ENCODE measurements around the gene ABCC1. TPM values are rescaled to one million over a fixed set of nuclear protein-coding genes. Genes with fewer than 3 reads are reported as not detected.

Gene ABCC1
- polyA plus RNA-seq, 1 donor from 2014 or later: 3.0 TPM

- Histone ChIP-seq H3K9me3 (ENCODE audit: low read length) (no peaks in the 10 kb centered on the region), H3K27ac (ENCODE audit: low read length) (no peak overlapping the region), H3K4me3 (ENCODE audit: low read length) (no peak overlapping the region), H2AFZ (ENCODE audit: low read depth, low read length) (no peak overlapping the region), H3F3A (ENCODE audit: insufficient read depth, low read length, poor library complexity, severe bottlenecking) (no peaks in the 10 kb centered on the region), H3K27me3 (ENCODE audit: insufficient read depth, low read depth, low read length) (no peaks in the 10 kb centered on the region), H3K36me3 (ENCODE audit: insufficient read depth, low read length) (no peaks in the 10 kb centered on the region), H3K79me2 (replicated peaks; ENCODE audit: insufficient read depth, low read length) (no peaks in the 10 kb centered on the region), H3K9me2 (ENCODE audit: insufficient read depth, low read length) (no peaks in the 10 kb centered on the region), H3K4me2 (ENCODE audit: low read length) (no peak overlapping the region), H3K9ac (ENCODE audit: low read length) (no peak overlapping the region), H4K20me1 (ENCODE audit: insufficient read depth) (no peaks in the 10 kb centered on the region)
- TF ChIP-seq RAD21 (conservative IDR thresholded peaks at IDR 0.05) (no peak), MXI1 (conservative IDR thresholded peaks at IDR 0.05; ENCODE audit: poor library complexity, severe bottlenecking) (no peak)
These were observed 222.0 kb downstream of the ABCC1 start for GRCh38 chr16:16171332-16171919.

DNA sequence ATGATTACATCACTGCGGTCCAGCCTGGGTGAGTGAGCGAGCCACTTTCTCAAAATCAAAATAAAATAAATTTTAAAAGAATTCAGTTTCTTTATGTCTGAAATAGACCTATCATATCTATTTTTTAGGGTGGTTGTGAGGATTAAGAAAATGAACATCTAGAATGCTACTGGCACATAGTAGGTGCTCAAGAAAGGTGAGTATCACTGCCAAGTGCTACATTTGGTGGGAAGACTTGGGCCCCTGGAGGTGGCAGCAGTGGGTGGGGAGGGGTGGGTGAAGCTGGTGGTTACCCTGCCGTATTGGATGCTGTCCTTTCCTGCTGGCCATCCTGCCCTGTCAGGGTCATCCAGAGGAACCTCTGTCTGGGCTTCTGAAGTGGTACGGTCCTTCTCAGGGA, 223.6 kb downstream of the ABCC1 start:
- Histone ChIP-seq H3F3A (ENCODE audit: insufficient read depth, low read length, poor library complexity, severe bottlenecking) (no peaks in the 10 kb centered on the region), H2AFZ (ENCODE audit: low read depth, low read length) (no peak overlapping the region), H3K36me3 (ENCODE audit: insufficient read depth, low read length) (no peaks in the 10 kb centered on the region), H3K79me2 (replicated peaks; ENCODE audit: insufficient read depth, low read length) (no peaks in the 10 kb centered on the region), H3K9me3 (ENCODE audit: low read length) (no peaks in the 10 kb centered on the region), H3K27ac (ENCODE audit: low read length) (no peak overlapping the region), H3K9ac (ENCODE audit: low read length) (no peak overlapping the region), H3K4me3 (ENCODE audit: low read length) (no peak overlapping the region), H4K20me1 (ENCODE audit: insufficient read depth) (no peaks in the 10 kb centered on the region), H3K9me2 (ENCODE audit: insufficient read depth, low read length) (no peaks in the 10 kb centered on the region), H3K4me2 (ENCODE audit: low read length) (no peak overlapping the region), H3K27me3 (ENCODE audit: insufficient read depth, low read depth, low read length) (no peaks in the 10 kb centered on the region)
- no peak for TF ChIP-seq REST (IDR thresholded peaks at IDR 0.05; ENCODE audit: borderline replicate concordance)
- no peak for TF ChIP-seq RAD21 (conservative IDR thresholded peaks at IDR 0.05)
- TF ChIP-seq EZH2 (IDR thresholded peaks at IDR 0.05; ENCODE audit: borderline replicate concordance, insufficient read depth, low read length, poor library complexity, severe bottlenecking): no peak
- no peak for TF ChIP-seq SMC3 (conservative IDR thresholded peaks at IDR 0.05; ENCODE audit: poor library complexity)
- no peak for TF ChIP-seq TAF1 (IDR thresholded peaks at IDR 0.05; ENCODE audit: low read depth)
- no peak for TF ChIP-seq EP300 (conservative IDR thresholded peaks at IDR 0.05; ENCODE audit: poor library complexity, severe bottlenecking)
- TF ChIP-seq, protein P1, sequence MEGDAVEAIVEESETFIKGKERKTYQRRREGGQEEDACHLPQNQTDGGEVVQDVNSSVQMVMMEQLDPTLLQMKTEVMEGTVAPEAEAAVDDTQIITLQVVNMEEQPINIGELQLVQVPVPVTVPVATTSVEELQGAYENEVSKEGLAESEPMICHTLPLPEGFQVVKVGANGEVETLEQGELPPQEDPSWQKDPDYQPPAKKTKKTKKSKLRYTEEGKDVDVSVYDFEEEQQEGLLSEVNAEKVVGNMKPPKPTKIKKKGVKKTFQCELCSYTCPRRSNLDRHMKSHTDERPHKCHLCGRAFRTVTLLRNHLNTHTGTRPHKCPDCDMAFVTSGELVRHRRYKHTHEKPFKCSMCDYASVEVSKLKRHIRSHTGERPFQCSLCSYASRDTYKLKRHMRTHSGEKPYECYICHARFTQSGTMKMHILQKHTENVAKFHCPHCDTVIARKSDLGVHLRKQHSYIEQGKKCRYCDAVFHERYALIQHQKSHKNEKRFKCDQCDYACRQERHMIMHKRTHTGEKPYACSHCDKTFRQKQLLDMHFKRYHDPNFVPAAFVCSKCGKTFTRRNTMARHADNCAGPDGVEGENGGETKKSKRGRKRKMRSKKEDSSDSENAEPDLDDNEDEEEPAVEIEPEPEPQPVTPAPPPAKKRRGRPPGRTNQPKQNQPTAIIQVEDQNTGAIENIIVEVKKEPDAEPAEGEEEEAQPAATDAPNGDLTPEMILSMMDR (IDR thresholded peaks at IDR 0.05; ENCODE audit: poor library complexity, severe bottlenecking): no peak
- TF ChIP-seq MXI1 (conservative IDR thresholded peaks at IDR 0.05; ENCODE audit: poor library complexity, severe bottlenecking): no peak
- TF ChIP-seq POLR2AphosphoS5 (IDR thresholded peaks at IDR 0.05): no peak
